Measurements from ENCODE around the gene SV2A.
"Not testable (repeated sequence)": the region's sequence is repeated elsewhere in the genome, so short reads cannot be mapped to it uniquely, and the experiment has no call there.

Gene SV2A

GRCh38 chr1:149887456-149888246 lies 30.0 kb downstream of the SV2A start:
- peak; percentile 32 to 98 (median 82) for DNase-seq

- DNase-seq: not testable (repeated sequence)
Observed at GRCh38 chr1:149887196-149887455, 30.5 kb downstream of the SV2A start.

- DNase-seq: peak; percentile 37 to 99 (median 90)
Observed at GRCh38 chr1:149886396-149887195, 31.0 kb downstream of the SV2A start.

- peak in 6 of 56 donors; percentile 24 to 50 (median 45) for DNase-seq
Observed at GRCh38 chr1:149886121-149886395, 31.6 kb downstream of the SV2A start.

- peak; percentile 14 to 87 (median 65) for DNase-seq
Observed at GRCh38 chr1:149885339-149886120, 32.1 kb downstream of the SV2A start.

GRCh38 chr1:149884433-149885338 lies 33.0 kb downstream of the SV2A start:
- DNase-seq: no peak

- DNase-seq: no peak
Observed at GRCh38 chr1:149883598-149884247, 33.9 kb downstream of the SV2A start.

GRCh38 chr1:149881876-149882275 lies 35.8 kb downstream of the SV2A start:
- no peak for DNase-seq

- DNase-seq: no peak
Observed at GRCh38 chr1:149879556-149879955, 38.1 kb downstream of the SV2A start.

- no peak for DNase-seq
Observed at GRCh38 chr1:149877211-149877946, 40.3 kb downstream of the SV2A start.

GRCh38 chr1:149873060-149873459 lies 44.6 kb downstream of the SV2A start:
- not testable (repeated sequence) for DNase-seq

GRCh38 chr1:149866887-149867286 lies 50.8 kb downstream of the SV2A start:
- not testable (repeated sequence) for DNase-seq

- not testable (repeated sequence) for DNase-seq
Observed at GRCh38 chr1:149861497-149862054, 56.1 kb downstream of the SV2A start.

GRCh38 chr1:149860684-149861496 lies 56.8 kb downstream of the SV2A start:
- not testable (repeated sequence) for DNase-seq

GRCh38 chr1:149860271-149860670 lies 57.4 kb downstream of the SV2A start:
- not testable (repeated sequence) for DNase-seq
